HG02623 (cell line): ENCODE results near the gene PODN.

Experiments
- ATAC-seq: cut with Tn5 transposase; IDR thresholded peaks from one replicate; pipeline ENCODE4 v1.9.1; 2021; ENCODE audit warnings: moderate library complexity; ENCODE audit not compliant: unreplicated experiment

PODN gene

DNA sequence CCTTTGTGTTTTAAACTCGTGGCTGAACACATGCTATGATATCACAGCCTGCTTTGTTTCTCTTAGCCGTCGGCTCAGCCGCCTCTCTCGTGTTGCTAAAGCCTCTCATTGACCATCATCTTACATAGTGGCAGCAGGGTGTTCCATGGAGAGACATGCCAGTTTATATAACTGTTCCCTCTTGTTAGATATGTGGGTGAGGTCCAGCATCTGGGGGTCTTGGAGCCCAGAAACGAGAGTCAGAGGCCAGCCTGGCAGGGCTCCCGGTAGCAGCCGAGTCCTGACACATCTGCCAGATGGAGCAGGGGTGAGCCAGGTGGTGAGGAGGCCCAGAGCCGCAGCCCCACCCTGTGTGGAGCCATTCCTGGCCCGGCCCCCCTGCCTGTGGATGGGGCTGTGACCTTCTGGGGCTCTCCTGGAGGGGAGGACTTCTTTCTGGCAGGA lies 11.9 kb downstream of the PODN start:
- ATAC-seq: no peak

DNA sequence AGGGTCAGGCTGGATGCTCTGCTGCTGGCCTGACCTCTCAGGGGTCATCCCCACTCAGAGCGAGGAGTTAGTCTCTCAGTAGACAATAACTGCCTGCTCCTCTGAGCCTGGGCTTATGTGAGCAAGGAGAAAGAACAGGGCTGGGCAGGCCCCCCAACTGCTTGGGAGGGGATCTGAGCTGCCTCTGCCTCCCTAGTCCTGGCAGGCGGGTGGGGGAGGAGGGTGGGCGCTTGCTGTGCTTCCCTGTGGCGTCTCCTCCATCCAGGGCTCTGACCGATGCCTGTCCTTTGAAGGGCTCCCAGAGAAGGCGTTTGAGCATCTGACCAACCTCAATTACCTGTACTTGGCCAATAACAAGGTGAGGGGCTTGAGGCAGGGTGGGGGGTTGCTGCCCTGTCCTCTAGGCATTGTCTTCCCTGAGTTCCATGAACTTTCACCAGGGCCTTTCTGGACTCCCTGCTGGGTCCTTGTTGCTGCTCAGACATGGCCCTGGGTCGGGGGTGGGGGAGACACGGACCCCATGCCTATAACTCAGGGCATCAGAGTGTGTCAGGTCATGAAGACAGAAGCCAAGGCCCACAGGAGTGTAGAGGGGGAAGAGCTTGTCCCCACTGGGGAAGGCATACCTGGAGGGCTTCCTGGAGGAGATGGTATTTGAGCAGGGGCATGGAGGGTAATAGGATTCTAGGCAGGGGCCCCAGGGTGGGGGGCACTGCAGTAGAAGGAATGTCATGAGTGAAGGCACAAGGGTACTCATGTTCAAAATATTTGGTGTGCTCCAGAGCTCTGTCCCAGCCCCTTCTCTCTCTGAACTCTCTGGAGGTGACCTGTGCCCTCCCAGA lies 12.5 kb downstream of the PODN start:
- no peak for ATAC-seq

GRCh38 chr1:53075206-53075605 lies 13.2 kb downstream of the PODN start:
- no peak for ATAC-seq

DNA sequence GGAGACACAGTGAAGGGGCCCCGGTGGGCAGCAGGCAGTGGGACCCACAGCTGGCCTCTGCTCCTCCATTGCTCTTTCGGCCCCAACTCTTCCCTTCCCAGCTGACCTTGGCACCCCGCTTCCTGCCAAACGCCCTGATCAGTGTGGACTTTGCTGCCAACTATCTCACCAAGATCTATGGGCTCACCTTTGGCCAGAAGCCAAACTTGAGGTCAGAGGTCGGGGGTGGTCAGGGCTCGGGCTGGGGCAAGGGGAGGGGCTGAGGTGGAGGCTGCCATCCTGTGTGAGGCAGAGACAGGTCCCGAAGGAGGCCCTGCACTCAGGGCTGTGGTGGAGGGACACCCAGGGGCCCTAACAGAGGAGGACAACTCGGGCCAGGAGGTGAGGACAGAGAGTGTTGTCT lies 13.7 kb downstream of the PODN start:
- no peak for ATAC-seq

DNA sequence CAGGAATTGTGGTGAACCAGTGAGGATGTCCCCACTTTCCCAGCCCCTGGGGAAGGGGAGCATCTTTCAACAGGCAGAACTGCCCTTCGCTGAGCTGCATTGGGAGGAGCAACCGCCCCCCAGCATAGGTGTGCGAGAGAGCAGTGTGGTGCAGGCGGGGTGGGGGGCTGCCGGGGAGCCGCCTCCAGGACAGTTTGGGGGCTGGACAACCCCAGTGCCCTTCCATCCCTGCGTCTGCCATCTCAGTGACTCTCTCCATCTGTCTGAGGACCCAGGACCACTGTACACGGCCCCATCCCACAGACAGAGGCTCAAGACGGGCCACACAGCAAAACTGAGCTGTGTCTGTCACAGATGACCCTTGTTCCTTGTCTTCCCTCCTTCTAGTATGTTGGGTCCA lies 14.2 kb downstream of the PODN start:
- no peak for ATAC-seq

- no peak for ATAC-seq
Observed at GRCh38 chr1:53076721-53077598, 14.9 kb downstream of the PODN start.

GRCh38 chr1:53077599-53077965 lies 15.6 kb downstream of the PODN start:
- ATAC-seq: no peak

DNA sequence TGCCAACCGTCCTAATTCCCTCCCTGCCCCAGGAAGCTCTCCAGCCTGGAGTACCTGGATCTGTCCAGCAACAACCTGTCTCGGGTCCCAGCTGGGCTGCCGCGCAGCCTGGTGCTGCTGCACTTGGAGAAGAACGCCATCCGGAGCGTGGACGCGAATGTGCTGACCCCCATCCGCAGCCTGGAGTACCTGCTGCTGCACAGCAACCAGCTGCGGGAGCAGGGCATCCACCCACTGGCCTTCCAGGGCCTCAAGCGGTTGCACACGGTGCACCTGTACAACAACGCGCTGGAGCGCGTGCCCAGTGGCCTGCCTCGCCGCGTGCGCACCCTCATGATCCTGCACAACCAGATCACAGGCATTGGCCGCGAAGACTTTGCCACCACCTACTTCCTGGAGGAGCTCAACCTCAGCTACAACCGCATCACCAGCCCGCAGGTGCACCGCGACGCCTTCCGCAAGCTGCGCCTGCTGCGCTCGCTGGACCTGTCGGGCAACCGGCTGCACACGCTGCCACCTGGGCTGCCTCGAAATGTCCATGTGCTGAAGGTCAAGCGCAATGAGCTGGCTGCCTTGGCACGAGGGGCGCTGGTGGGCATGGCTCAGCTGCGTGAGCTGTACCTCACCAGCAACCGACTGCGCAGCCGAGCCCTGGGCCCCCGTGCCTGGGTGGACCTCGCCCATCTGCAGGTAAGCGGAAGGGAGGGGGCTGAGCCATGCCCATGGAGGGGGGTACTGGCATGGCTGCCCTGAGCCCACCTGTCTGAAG lies 16.5 kb downstream of the PODN start:
- no peak for ATAC-seq

DNA sequence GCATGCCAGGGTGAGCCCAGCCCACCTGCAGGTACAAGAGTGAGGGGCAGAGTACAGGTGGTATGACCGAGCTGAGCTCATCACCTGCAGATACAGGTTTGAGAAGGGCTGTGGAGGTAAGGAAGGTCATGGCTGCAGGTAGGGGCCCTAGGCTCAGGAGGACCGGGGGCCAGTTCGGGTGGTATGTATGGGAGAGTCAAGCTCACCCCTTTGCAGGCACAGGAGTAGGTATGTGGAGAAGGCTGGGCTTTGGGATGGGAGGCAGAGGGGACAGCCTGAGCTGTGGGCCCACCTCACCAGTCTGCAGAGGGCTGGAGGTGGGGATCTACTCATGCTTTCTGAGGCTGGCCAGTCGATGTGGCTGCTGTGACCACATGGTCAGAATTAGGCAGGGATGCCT lies 17.2 kb downstream of the PODN start:
- ATAC-seq: no peak

- ATAC-seq: no peak
Observed at GRCh38 chr1:53080041-53080440, 18.0 kb downstream of the PODN start.

GRCh38 chr1:53080769-53081168 lies 18.8 kb downstream of the PODN start:
- no peak for ATAC-seq

GRCh38 chr1:53081384-53082066 lies 19.5 kb downstream of the PODN start:
- ATAC-seq: no peak

GRCh38 chr1:53082826-53083455 lies 20.9 kb downstream of the PODN start:
- ATAC-seq: no peak

GRCh38 chr1:53083636-53084588 lies 21.9 kb downstream of the PODN start:
- no peak for ATAC-seq

DNA sequence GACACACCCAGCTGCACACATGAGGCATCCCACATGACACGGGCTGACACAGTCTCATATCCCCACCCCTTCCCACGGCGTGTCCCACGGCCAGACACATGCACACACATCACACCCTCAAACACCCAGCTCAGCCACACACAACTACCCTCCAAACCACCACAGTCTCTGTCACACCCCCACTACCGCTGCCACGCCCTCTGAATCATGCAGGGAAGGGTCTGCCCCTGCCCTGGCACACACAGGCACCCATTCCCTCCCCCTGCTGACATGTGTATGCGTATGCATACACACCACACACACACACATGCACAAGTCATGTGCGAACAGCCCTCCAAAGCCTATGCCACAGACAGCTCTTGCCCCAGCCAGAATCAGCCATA lies 22.6 kb downstream of the PODN start:
- no peak for ATAC-seq

DNA sequence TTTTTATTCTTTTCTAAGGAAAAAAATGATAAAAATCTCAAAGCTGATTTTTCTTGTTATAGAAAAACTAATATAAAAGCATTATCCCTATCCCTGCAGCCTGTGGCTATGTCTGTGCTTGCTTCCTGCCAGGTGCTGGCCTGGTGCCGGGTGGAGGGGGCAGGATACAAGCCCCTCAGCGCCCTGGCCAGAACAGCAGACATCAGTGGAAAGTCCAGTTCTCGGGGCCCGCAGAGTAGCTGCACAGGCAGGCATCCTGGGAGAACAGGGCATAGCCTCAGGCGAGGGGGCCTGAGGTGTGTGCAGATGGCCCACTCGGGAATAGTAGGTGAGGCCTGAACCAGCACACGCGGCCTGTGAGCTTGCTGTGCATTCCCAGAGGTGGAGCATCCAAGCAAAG lies 23.4 kb downstream of the PODN start:
- ATAC-seq: no peak

GRCh38 chr1:53086491-53087070 lies 24.6 kb downstream of the PODN start:
- ATAC-seq: no peak

- ATAC-seq: no peak
Observed at GRCh38 chr1:53087332-53088285, 25.6 kb downstream of the PODN start.
